Astrocyte (in vitro differentiated cells and primary cell): ENCODE results near the gene SMARCB1. TPM values are rescaled to one million over a fixed set of nuclear protein-coding genes. Genes with fewer than 3 reads are reported as not detected.

Experiments
- DNase-seq: peaks from one replicate; pipeline ENCODE4 v3.0.0-alpha.2; 2010; ENCODE audit warnings: low read depth
- FAIRE-seq: peaks from 2 replicates; lab custom pipeline; 2011; peaks lifted over from hg19 to GRCh38; lab: Jason Lieb, UNC
- H2AFZ ChIP-seq: 2 replicates; pipeline ENCODE4 v1.6.0; 2012; ENCODE audit warnings: low read depth, low read length, inconsistent platforms
- H3K27ac ChIP-seq: 2 replicates; pipeline ENCODE4 v1.5.1; 2011; ENCODE audit warnings: low read depth, low read length, inconsistent platforms
- H3K27me3 ChIP-seq: 2 replicates; pipeline ENCODE4 v1.6.0; 2011; ENCODE audit warnings: low read length, inconsistent platforms; ENCODE audit not compliant: insufficient read depth
- H3K36me3 ChIP-seq: 2 replicates; pipeline ENCODE4 v1.5.1; 2011; ENCODE audit warnings: low read length, inconsistent platforms; ENCODE audit not compliant: insufficient read depth
- H3K4me1 ChIP-seq: 2 replicates; pipeline ENCODE4 v1.5.1; 2011; ENCODE audit warnings: low read length, inconsistent platforms; ENCODE audit not compliant: insufficient read depth
- H3K4me2 ChIP-seq: 2 replicates; pipeline ENCODE4 v1.6.0; 2012; ENCODE audit warnings: low read length, inconsistent platforms
- H3K4me3 ChIP-seq: 2 replicates; pipeline ENCODE4 v1.5.1; 2011; ENCODE audit warnings: low read depth, mild to moderate bottlenecking, low read length, inconsistent platforms; ENCODE audit not compliant: insufficient read depth
- H3K79me2 ChIP-seq: 2 replicates; pipeline ENCODE4 v1.6.0; 2012; ENCODE audit warnings: mild to moderate bottlenecking, low read length, inconsistent platforms; ENCODE audit not compliant: insufficient read depth
- H3K9ac ChIP-seq: 2 replicates; pipeline ENCODE4 v1.6.0; 2012; ENCODE audit warnings: mild to moderate bottlenecking, low read length, inconsistent platforms
- H3K9me3 ChIP-seq: 2 replicates; pipeline ENCODE4 v1.5.1; 2012; ENCODE audit warnings: low read depth, mild to moderate bottlenecking, low read length, inconsistent platforms; ENCODE audit not compliant: insufficient read depth
- H4K20me1 ChIP-seq: 2 replicates; pipeline ENCODE4 v1.6.0; 2012; ENCODE audit warnings: low read length, inconsistent platforms; ENCODE audit not compliant: insufficient read depth
- H3K27ac Mint-ChIP-seq: one replicate; pipeline ENCODE4 v1.8.0; 2021; ENCODE audit warnings: mild to moderate bottlenecking, mixed read lengths; ENCODE audit not compliant: unreplicated experiment
- H3K27me3 Mint-ChIP-seq: one replicate; pipeline ENCODE4 v1.8.0; 2021; ENCODE audit warnings: low read depth, mixed read lengths; ENCODE audit not compliant: unreplicated experiment
- H3K36me3 Mint-ChIP-seq: one replicate; pipeline ENCODE4 v1.8.0; 2021; ENCODE audit warnings: low read depth, mixed read lengths; ENCODE audit not compliant: unreplicated experiment
- H3K4me1 Mint-ChIP-seq: one replicate; pipeline ENCODE4 v1.8.0; 2021; ENCODE audit warnings: low read depth, mixed read lengths; ENCODE audit not compliant: unreplicated experiment
- H3K4me3 Mint-ChIP-seq: one replicate; pipeline ENCODE4 v1.8.0; 2021; ENCODE audit warnings: mild to moderate bottlenecking, moderate library complexity, mixed read lengths; ENCODE audit not compliant: unreplicated experiment
- H3K9me3 Mint-ChIP-seq: one replicate; pipeline ENCODE4 v1.8.0; 2021; ENCODE audit warnings: mild to moderate bottlenecking, mixed read lengths; ENCODE audit not compliant: unreplicated experiment
- CTCF ChIP-seq: IDR thresholded peaks from 2 replicates; pipeline ENCODE4 v1.5.1; 2011; ENCODE audit warnings: low read depth, mild to moderate bottlenecking, inconsistent platforms, low read length, moderate library complexity; ENCODE audit not compliant: insufficient read depth
- EZH2 ChIP-seq: IDR thresholded peaks from 2 replicates; pipeline ENCODE4 v1.6.1; 2012; ENCODE audit warnings: mild to moderate bottlenecking, low read length, inconsistent platforms; ENCODE audit not compliant: insufficient read depth
- total RNA-seq: library from RNA; stranded (reverse); gene quantifications from 2 replicates; pipeline ENCODE4 v1.2.1, GENCODE V29; 2021

SMARCB1 gene
- total RNA-seq, 1 donor from 2014 or later = 91.3 TPM

GRCh38 chr22:23847310-23847920 lies 60.6 kb downstream of the SMARCB1 start:
- no peak overlapping the region for H3K27ac ChIP-seq
- no peaks in the 10 kb centered on the region for H3K9me3 ChIP-seq
- FAIRE-seq (no peak), DNase-seq (no peak)
- Mint-ChIP-seq H3K4me3 (no peak overlapping the region), H3K27ac (no peak overlapping the region), H3K9me3 (no peaks in the 10 kb centered on the region), H3K27me3 (peaks cover 9% of the 10 kb centered on the region), H3K4me1 (peaks cover 32% of the 10 kb centered on the region), H3K36me3 (no peaks in the 10 kb centered on the region)
- H2AFZ ChIP-seq = no peak overlapping the region
- H3K79me2 ChIP-seq = no peaks in the 10 kb centered on the region
- H3K27me3 ChIP-seq = no peaks in the 10 kb centered on the region
- peaks cover 21% of the 10 kb centered on the region for H3K4me1 ChIP-seq
- H3K9ac ChIP-seq = no peak overlapping the region
- H3K4me2 ChIP-seq = no peak overlapping the region
- H3K36me3 ChIP-seq = no peaks in the 10 kb centered on the region
- H4K20me1 ChIP-seq = no peaks in the 10 kb centered on the region
- TF ChIP-seq EZH2 (no peak), CTCF (no peak)
- no peak overlapping the region for H3K4me3 ChIP-seq

- Histone ChIP-seq H3K4me3 (no peak overlapping the region), H3K27me3 (no peaks in the 10 kb centered on the region), H3K36me3 (no peaks in the 10 kb centered on the region), H3K79me2 (no peaks in the 10 kb centered on the region), H4K20me1 (no peaks in the 10 kb centered on the region), H3K4me1 (peaks cover 21% of the 10 kb centered on the region), H3K9ac (no peak overlapping the region), H2AFZ (no peak overlapping the region), H3K4me2 (no peak overlapping the region), H3K9me3 (no peaks in the 10 kb centered on the region), H3K27ac (no peak overlapping the region)
- FAIRE-seq (no peak), DNase-seq (no peak)
- Mint-ChIP-seq H3K27ac (peak overlapping the region; percentile 26), H3K4me3 (no peak overlapping the region), H3K9me3 (no peaks in the 10 kb centered on the region), H3K4me1 (peaks cover 32% of the 10 kb centered on the region), H3K27me3 (peaks cover 9% of the 10 kb centered on the region), H3K36me3 (no peaks in the 10 kb centered on the region)
- no peak for TF ChIP-seq CTCF
- TF ChIP-seq EZH2 = no peak
Measured at GRCh38 chr22:23847991-23848864, 61.5 kb downstream of the SMARCB1 start.
